MM.1S (cell line): ENCODE results near the gene TMEM82.

Experiments used
- DNase-seq: peaks from one replicate; pipeline ENCODE4 v3.0.0-alpha.2; 2015
- H2AFZ ChIP-seq: fragments of 300-600 bp; sonication (generic); 2 replicates; pipeline ENCODE4 v1.6.0; 2016; ENCODE audit warnings: antibody characterized with exemption, low read length
- H3F3A ChIP-seq: fragments of 300-600 bp; sonication (generic); 2 replicates; pipeline ENCODE4 v1.6.1; 2016; ENCODE audit warnings: mild to moderate bottlenecking, antibody characterized with exemption, low read length, moderate library complexity, mixed read lengths; ENCODE audit not compliant: insufficient read depth
- H3K27ac ChIP-seq: fragments of 300-600 bp; sonication (generic); 2 replicates; pipeline ENCODE4 v1.5.1; 2016; ENCODE audit warnings: mild to moderate bottlenecking, low read length
- H3K27me3 ChIP-seq: fragments of 300-600 bp; sonication (generic); replicated peaks from 2 replicates; pipeline ENCODE4 v1.6.0; 2016; ENCODE audit warnings: low read length; ENCODE audit not compliant: insufficient read depth
- H3K36me3 ChIP-seq: fragments of 300-600 bp; sonication (generic); replicated peaks from 2 replicates; pipeline ENCODE4 v1.6.1; 2016; ENCODE audit warnings: mild to moderate bottlenecking, low read length, mixed read lengths; ENCODE audit not compliant: insufficient read depth
- H3K4me1 ChIP-seq: fragments of 300-600 bp; sonication (generic); 2 replicates; pipeline ENCODE4 v1.6.1; 2016; ENCODE audit warnings: low read length, mixed read lengths
- H3K4me2 ChIP-seq: fragments of 300-600 bp; sonication (generic); 2 replicates; pipeline ENCODE4 v1.6.0; 2016; ENCODE audit warnings: low read depth, low read length
- H3K4me3 ChIP-seq: fragments of 300-600 bp; sonication (generic); 2 replicates; pipeline ENCODE4 v1.5.1; 2016; ENCODE audit warnings: low read length, mixed read lengths
- H3K79me2 ChIP-seq: fragments of 300-600 bp; sonication (generic); 2 replicates; pipeline ENCODE4 v1.6.1; 2016; ENCODE audit warnings: mixed run types, low read length, mixed read lengths
- H3K9ac ChIP-seq: fragments of 300-600 bp; sonication (generic); 2 replicates; pipeline ENCODE4 v1.6.1; 2016; ENCODE audit warnings: low read length, mixed read lengths
- H3K9me2 ChIP-seq: fragments of 300-600 bp; sonication (generic); replicated peaks from 2 replicates; pipeline ENCODE4 v1.6.1; 2016; ENCODE audit warnings: mild to moderate bottlenecking, low read length, mixed read lengths; ENCODE audit not compliant: insufficient read depth
- H3K9me3 ChIP-seq: fragments of 300-600 bp; sonication (generic); replicated peaks from 2 replicates; pipeline ENCODE4 v1.6.1; 2016; ENCODE audit warnings: mild to moderate bottlenecking, low read length, mixed read lengths; ENCODE audit not compliant: insufficient read depth
- H4K20me1 ChIP-seq: fragments of 300-600 bp; sonication (generic); 2 replicates; pipeline ENCODE4 v1.6.1; 2016; ENCODE audit warnings: mild to moderate bottlenecking, low read length, moderate library complexity, mixed read lengths; ENCODE audit not compliant: insufficient read depth
- EZH2 ChIP-seq: fragments of 300-600 bp; sonication (generic); optimal IDR thresholded peaks from 2 replicates; pipeline ENCODE3; 2017; ENCODE audit warnings: low read depth, mild to moderate bottlenecking, antibody characterized with exemption, low read length, mixed read lengths
- EZH2phosphoT487 ChIP-seq: fragments of 300-600 bp; sonication (generic); IDR thresholded peaks from 2 replicates; pipeline ENCODE4 v1.6.1; 2018; ENCODE audit warnings: antibody characterized with exemption, low read length
- TF ChIP-seq, protein P1 (sequence below): fragments of 300-600 bp; sonication (generic); IDR thresholded peaks from 2 replicates; pipeline ENCODE4 v1.5.1; 2016; ENCODE audit warnings: antibody characterized with exemption, low read length, mixed read lengths

The TMEM82 gene

DNA sequence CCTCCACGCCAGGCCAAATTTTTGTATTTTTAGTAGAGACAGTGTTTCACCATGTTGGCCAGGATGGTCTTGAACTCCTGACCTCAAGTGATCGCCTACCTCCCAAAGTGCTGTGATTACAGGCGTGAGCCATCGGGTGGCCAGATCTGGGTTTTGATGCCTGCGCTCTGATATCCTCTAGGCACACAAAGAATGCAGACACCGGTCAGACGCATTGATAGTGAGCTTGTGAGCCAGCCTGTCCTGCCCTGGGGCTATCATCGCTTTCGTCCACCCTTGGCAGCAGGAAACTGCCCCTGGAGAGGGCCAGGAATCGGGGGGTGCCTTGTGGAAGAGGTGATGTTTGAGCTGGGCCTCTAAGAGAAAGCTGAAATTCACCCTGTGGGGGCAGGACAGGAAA lies 20.2 kb downstream of the TMEM82 start:
- H3K36me3 ChIP-seq, result no peaks in the 10 kb centered on the region
- H2AFZ ChIP-seq, result no peak overlapping the region
- no peak overlapping the region for H3K27ac ChIP-seq
- peaks cover 37% of the 10 kb centered on the region for H3K27me3 ChIP-seq
- H3K4me1 ChIP-seq, result no peaks in the 10 kb centered on the region
- H3K4me3 ChIP-seq, result no peak overlapping the region
- TF ChIP-seq EZH2phosphoT487 (no peak), EZH2 (no peak)
- TF ChIP-seq, protein P1, sequence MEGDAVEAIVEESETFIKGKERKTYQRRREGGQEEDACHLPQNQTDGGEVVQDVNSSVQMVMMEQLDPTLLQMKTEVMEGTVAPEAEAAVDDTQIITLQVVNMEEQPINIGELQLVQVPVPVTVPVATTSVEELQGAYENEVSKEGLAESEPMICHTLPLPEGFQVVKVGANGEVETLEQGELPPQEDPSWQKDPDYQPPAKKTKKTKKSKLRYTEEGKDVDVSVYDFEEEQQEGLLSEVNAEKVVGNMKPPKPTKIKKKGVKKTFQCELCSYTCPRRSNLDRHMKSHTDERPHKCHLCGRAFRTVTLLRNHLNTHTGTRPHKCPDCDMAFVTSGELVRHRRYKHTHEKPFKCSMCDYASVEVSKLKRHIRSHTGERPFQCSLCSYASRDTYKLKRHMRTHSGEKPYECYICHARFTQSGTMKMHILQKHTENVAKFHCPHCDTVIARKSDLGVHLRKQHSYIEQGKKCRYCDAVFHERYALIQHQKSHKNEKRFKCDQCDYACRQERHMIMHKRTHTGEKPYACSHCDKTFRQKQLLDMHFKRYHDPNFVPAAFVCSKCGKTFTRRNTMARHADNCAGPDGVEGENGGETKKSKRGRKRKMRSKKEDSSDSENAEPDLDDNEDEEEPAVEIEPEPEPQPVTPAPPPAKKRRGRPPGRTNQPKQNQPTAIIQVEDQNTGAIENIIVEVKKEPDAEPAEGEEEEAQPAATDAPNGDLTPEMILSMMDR, result no peak
- DNase-seq, result no peak
- no peaks in the 10 kb centered on the region for H3K9me3 ChIP-seq
- H3F3A ChIP-seq, result no peaks in the 10 kb centered on the region
- no peak overlapping the region for H3K9ac ChIP-seq
- H3K9me2 ChIP-seq, result no peaks in the 10 kb centered on the region
- no peaks in the 10 kb centered on the region for H4K20me1 ChIP-seq
- no peak overlapping the region for H3K4me2 ChIP-seq
- H3K79me2 ChIP-seq, result no peaks in the 10 kb centered on the region

DNA sequence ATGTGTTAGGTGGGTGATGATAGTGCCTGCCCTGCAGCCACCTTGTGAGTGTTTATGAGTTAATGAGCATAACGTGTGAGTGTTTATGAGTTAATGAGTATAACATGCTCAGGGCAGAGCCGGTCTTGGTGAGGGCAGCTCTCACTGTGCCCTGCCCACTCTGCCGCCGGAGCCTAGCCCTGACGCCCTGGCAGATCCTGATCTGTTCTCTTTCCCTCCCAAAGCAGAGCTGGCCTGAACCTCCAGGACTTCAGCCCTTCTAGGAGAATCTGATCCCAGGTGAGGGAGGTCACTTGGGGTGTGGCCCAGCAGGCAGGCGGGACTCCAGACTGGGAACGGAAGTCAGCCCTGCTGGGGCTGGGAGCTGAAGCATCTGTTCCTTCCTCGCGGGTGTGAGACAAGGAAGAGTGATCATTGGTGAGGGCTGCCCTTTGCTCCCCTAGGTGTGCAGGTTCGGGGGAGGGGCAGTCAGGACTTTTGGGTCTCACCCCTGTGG lies 22.0 kb downstream of the TMEM82 start:
- no peak overlapping the region for H3K27ac ChIP-seq
- no peaks in the 10 kb centered on the region for H4K20me1 ChIP-seq
- H3K9me2 ChIP-seq, result no peaks in the 10 kb centered on the region
- TF ChIP-seq, protein P1, result no peak
- no peak for TF ChIP-seq EZH2
- H3F3A ChIP-seq, result no peaks in the 10 kb centered on the region
- H3K36me3 ChIP-seq, result no peaks in the 10 kb centered on the region
- H3K4me2 ChIP-seq, result no peak overlapping the region
- no peak overlapping the region for H3K4me3 ChIP-seq
- H3K9me3 ChIP-seq, result no peaks in the 10 kb centered on the region
- no peak for DNase-seq
- no peak overlapping the region for H3K9ac ChIP-seq
- no peaks in the 10 kb centered on the region for H3K4me1 ChIP-seq
- H3K27me3 ChIP-seq, result peaks cover 23% of the 10 kb centered on the region
- H3K79me2 ChIP-seq, result no peaks in the 10 kb centered on the region
- no peak overlapping the region for H2AFZ ChIP-seq

DNA sequence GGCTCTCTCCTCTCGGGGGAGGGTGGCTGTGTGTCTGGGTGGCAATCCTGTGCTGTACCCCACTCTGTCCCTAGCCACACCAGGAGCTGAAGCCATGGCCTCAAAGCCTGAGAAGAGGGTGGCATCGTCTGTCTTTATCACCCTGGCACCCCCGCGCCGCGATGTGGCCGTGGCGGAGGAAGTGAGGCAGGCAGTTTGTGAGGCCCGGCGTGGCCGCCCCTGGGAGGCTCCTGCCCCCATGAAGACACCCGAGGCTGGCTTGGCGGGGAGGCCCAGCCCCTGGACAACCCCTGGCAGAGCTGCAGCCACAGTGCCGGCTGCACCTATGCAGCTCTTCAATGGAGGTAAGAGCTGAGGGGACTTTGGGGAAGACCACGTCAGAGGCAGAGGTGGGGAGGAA lies 22.6 kb downstream of the TMEM82 start:
- H3K27ac ChIP-seq, result no peak overlapping the region
- no peaks in the 10 kb centered on the region for H3K9me2 ChIP-seq
- H3K36me3 ChIP-seq, result no peaks in the 10 kb centered on the region
- no peak for DNase-seq
- no peak overlapping the region for H2AFZ ChIP-seq
- H3K27me3 ChIP-seq, result peaks cover 17% of the 10 kb centered on the region
- TF ChIP-seq EZH2phosphoT487 (no peak), EZH2 (no peak)
- TF ChIP-seq, protein P1, result no peak
- H3K4me3 ChIP-seq, result no peak overlapping the region
- H3K79me2 ChIP-seq, result no peaks in the 10 kb centered on the region
- H4K20me1 ChIP-seq, result no peaks in the 10 kb centered on the region
- no peaks in the 10 kb centered on the region for H3F3A ChIP-seq
- H3K9me3 ChIP-seq, result no peaks in the 10 kb centered on the region
- H3K4me1 ChIP-seq, result no peaks in the 10 kb centered on the region
- H3K4me2 ChIP-seq, result no peak overlapping the region
- H3K9ac ChIP-seq, result no peak overlapping the region
